IPS DF 4.7 (cell line): ENCODE results near the gene SUPT16H.

Experiments
- DNase-seq: peaks from one replicate; pipeline ENCODE4 v3.0.0-alpha.2; 2013; ENCODE audit warnings: low spot score; ENCODE audit errors: extremely low read depth

The SUPT16H gene

GRCh38 chr14:21302013-21302835 is 81.6 kb downstream of the SUPT16H start:
- no peak for DNase-seq
